OCI-LY3 (cell line): Measurements from ENCODE around the gene FSTL4.

ENCODE experiments used
- EZH2phosphoT487 ChIP-seq: fragments of 200-600 bp; shearing (Covaris generic); IDR thresholded peaks from 2 replicates; pipeline ENCODE4 v1.6.1; 2018; ENCODE audit warnings: antibody characterized with exemption, mixed run types, low read depth
- TF ChIP-seq, protein P1 (sequence below): fragments of 200-600, 300-600 bp; sonication (generic); IDR thresholded peaks from 2 replicates; pipeline ENCODE4 v1.5.1; 2014; ENCODE audit warnings: antibody characterized with exemption, low read length, low read depth

DNA sequence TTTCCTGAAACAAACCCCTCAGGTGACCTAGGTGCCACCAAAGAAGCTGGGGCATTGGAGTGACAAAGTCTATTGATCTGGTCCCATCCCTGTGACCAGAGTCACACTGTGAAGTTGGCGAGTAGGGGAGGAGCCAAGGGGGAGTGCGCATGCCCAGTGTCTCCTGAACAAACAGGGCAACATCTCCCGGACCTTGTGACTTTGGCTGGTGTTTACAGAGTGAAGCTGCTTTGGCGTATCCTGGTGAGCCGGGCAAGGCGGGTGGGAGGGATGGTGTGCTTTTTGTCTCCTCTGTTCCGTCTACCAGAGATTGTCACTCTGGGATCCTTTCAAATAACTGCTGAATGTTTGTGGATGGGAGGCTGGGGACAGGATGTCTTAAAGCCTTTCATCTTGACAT lies 356.1 kb downstream of the FSTL4 start:
- TF ChIP-seq, protein P1, sequence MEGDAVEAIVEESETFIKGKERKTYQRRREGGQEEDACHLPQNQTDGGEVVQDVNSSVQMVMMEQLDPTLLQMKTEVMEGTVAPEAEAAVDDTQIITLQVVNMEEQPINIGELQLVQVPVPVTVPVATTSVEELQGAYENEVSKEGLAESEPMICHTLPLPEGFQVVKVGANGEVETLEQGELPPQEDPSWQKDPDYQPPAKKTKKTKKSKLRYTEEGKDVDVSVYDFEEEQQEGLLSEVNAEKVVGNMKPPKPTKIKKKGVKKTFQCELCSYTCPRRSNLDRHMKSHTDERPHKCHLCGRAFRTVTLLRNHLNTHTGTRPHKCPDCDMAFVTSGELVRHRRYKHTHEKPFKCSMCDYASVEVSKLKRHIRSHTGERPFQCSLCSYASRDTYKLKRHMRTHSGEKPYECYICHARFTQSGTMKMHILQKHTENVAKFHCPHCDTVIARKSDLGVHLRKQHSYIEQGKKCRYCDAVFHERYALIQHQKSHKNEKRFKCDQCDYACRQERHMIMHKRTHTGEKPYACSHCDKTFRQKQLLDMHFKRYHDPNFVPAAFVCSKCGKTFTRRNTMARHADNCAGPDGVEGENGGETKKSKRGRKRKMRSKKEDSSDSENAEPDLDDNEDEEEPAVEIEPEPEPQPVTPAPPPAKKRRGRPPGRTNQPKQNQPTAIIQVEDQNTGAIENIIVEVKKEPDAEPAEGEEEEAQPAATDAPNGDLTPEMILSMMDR = no peak
- TF ChIP-seq EZH2phosphoT487 = no peak
